GM10266 (cell line): ENCODE data around the gene ATP9B.

Experiments
- DNase-seq: peaks from one replicate; pipeline ENCODE4 v3.0.0; 2012; ENCODE audit errors: extremely low spot score
- TF ChIP-seq, protein P1 (sequence below): IDR thresholded peaks from 2 replicates; pipeline ENCODE4 v1.5.1; 2012; ENCODE audit warnings: mild to moderate bottlenecking, low read depth; ENCODE audit not compliant: control insufficient read depth, insufficient read depth; ENCODE audit errors: missing control alignments

ATP9B gene

DNA sequence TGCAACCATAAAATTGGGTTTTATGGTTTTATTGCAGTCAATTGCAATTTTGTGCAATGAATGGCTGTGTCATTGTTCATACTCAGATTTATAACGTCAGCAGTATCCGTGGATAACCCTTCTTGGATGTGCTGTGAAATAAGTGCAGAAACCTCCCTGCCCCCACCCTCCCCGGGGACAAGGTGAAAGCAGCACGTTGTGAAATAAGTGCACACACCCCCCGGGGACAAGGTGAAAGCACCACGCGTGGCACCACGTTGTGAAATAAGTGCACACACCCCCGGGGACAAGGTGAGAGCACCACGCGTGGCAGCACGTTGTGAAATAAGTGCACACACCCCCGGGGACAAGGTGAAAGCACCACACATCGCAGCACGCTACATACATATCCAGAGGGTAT is 232.9 kb downstream of the ATP9B start:
- TF ChIP-seq, protein P1, sequence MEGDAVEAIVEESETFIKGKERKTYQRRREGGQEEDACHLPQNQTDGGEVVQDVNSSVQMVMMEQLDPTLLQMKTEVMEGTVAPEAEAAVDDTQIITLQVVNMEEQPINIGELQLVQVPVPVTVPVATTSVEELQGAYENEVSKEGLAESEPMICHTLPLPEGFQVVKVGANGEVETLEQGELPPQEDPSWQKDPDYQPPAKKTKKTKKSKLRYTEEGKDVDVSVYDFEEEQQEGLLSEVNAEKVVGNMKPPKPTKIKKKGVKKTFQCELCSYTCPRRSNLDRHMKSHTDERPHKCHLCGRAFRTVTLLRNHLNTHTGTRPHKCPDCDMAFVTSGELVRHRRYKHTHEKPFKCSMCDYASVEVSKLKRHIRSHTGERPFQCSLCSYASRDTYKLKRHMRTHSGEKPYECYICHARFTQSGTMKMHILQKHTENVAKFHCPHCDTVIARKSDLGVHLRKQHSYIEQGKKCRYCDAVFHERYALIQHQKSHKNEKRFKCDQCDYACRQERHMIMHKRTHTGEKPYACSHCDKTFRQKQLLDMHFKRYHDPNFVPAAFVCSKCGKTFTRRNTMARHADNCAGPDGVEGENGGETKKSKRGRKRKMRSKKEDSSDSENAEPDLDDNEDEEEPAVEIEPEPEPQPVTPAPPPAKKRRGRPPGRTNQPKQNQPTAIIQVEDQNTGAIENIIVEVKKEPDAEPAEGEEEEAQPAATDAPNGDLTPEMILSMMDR, result no peak
- DNase-seq, result no peak

DNA sequence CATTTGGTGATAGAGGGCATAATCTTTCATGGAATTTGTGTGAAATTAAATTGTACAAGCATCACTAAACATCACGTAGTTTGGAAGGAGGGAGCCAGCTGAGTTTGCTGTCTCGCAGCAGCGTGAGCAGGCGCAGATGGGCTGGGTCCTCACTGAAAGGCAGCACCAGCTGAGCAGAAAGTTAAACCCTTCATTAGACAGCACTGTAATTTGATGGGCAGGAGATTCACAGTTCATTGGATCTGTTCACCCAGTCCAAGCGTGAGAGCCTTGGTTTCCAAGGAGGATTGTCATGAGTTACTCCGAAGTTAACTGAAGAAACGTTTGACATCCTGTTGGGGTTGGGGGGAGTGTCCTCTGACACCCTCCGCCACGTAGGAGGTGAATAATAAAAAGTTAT is 236.7 kb downstream of the ATP9B start:
- TF ChIP-seq, protein P1, result no peak
- no peak for DNase-seq

DNA sequence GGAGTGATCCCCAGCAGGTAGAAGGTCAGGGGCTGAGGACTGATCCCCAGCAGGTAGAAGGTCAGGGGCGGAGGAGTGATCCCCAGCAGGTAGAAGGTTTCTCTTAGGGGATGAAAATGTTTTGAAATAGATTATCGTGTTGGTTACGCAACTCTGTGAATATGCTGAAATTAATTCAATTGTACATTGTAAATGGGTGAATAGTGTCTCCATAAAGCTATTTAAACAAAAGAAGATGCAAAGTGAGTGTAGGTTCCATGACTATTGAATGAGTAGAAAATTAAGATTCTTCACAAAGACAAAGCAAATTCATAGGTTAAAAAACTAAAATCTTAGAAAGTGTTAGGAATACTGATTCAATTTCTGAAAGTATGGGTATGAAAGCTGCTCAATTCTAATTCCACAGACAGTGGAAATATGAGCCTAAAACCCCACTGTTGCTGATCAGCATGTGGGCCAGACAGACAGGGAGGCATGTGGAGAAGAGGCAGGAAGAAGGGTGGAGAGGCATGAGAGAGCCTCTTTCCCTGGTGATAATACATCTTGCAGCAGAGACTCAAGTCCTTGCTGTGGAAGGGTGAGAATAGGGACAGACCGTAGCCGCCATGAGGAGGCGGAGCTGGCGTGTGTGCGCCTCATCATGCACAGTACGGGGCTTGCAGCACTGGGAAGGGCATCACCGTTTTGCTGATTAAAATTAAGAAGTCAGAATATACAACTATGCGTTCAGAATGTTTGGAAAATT is 240.6 kb downstream of the ATP9B start:
- no peak for DNase-seq
- TF ChIP-seq, protein P1, result no peak

DNA sequence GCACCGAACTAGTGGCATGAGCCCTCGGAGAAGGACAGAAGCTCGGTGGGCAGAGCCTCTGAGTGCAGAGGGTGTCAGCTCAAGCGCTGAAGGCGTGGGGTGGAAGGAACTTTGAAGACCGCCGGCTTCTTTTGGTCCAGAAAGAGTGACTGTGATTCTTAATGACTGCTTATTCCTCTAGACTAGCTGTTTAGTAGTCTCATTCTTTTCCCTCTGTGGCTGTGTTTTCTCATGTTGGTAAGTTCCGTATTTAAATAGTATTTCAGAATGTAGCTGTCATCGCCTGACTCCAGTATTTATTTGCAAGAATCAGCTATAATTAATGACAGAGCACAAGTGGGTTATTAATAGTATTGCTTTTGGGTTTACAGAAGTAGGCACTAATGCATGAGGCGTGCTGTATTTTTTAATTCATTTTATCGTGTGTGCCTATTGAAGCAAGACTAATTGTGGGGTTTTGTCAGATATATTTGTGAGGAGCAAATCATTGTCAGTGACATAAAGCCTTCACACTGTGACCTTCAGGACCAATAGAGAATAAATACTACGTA is 245.7 kb downstream of the ATP9B start:
- TF ChIP-seq, protein P1, result no peak
- DNase-seq, result no peak

DNA sequence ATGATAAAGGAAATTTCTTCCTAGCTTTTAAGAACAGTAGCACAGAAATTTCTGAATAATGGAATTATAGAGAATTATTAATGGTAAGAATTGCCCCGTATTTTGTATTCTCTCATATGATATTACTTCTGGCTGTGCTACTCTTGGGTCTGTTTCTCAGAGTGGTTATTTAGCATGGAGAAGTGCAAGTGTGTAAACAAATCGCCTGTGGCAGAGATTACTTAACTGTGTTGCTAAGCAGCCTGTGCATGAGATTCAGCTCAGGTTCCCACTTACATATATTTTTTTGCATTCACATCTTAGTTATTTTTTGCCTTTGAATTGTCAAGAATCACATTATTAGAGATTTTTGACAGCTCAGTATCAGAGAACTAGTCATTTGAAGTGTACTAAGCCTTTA is 246.4 kb downstream of the ATP9B start:
- no peak for DNase-seq
- TF ChIP-seq, protein P1, result no peak

DNA sequence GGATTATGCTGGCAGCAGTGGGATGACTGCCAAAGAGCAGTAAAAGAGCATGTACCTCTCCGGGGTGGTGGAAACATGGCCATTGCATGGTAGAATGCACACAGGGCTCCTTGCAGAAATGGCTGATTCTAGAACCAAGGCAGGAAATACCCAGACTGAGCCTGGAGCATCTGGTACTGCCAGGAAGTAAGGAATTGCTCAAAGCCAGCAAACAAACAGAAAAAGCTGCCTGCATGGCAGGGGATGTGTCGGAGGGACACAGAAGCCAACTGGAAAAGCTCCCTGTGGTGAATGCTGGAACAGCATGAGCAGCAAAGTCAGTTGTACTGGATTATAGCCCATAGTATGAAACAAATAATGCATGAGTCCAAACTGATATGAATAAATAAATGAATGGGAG is 248.5 kb downstream of the ATP9B start:
- no peak for DNase-seq
- TF ChIP-seq, protein P1, result no peak

DNA sequence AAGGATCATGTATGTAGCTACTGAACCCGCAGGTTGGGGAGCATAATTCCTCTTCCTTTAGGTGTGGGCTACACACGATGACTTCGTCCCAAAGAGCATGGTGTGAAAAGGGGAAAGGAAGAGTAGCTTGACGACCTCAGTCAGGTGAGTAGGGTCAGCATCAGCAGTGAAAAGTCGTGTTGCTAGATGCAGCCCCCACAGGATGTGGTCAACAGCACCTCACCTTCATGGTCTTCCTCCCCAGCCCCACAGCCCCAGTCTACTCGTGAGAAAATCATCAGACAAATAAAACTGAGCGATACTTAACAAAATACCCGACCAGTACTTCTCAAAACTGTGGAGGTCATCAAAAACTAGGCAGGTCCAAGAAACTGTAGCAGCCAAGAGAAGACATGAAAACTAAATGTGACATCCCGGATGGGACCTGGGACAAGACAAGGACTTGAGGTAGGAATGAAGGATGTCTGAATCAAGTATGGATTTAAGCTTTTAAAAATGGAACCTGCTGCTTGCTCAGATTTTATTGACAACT is 249.0 kb downstream of the ATP9B start:
- no peak for DNase-seq
- TF ChIP-seq, protein P1, result no peak
